ENCODE data around the gene SLC2A13. TPM values are rescaled to one million over a fixed set of nuclear protein-coding genes. Genes with fewer than 3 reads are reported as not detected.
"Not testable (repeated sequence)": the region's sequence is repeated elsewhere in the genome, so short reads cannot be mapped to it uniquely, and the experiment has no call there.

The SLC2A13 gene
- total RNA-seq, 1 experiment from 2014 or later, result 7.0 TPM

DNA sequence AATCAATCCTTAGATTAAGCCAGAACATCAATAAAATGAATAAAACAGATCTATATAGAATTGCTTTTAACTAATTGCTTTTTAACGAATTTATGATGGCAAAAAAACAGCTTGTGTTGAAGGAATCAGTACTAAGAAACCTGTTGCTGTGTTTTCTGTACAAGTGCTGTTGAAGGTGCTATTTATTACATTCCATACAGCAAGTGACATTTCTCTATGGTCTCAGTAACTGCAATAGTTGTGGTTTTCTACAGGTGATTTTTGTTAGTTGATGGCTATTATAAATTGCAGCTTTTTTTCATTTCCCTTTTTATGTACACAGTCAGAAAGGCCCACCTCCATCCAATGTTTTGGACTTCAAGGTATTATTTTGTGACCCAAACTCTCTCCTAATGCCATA, 56.6 kb downstream of the SLC2A13 start:
- Histone ChIP-seq H2AFZ (ENCODE audit: low read length) (no peak overlapping the region), H2AK5ac (ENCODE audit: insufficient read length, low read length) (no peak overlapping the region), H2BK5ac (ENCODE audit: insufficient read length, low read length) (no peak overlapping the region), H4K5ac (ENCODE audit: insufficient read length, low read depth, low read length) (no peak overlapping the region), H3K18ac (ENCODE audit: insufficient read length, low read depth, low read length) (no peak overlapping the region), H2BK20ac (ENCODE audit: low read depth, low read length, poor library complexity, severe bottlenecking) (no peak overlapping the region), H2BK120ac (ENCODE audit: low read depth, low read length, poor library complexity, severe bottlenecking) (no peak overlapping the region), H3K23ac (ENCODE audit: insufficient read length, low read depth, low read length) (no peak overlapping the region), H3K79me2 (ENCODE audit: insufficient read depth, low read length) (no peaks in the 10 kb centered on the region), H2BK12ac (ENCODE audit: insufficient read length, low read depth, low read length) (no peak overlapping the region), H3K4me2 (ENCODE audit: insufficient read depth, insufficient read length, low read length) (no peak overlapping the region), H3K4me1 (ENCODE audit: insufficient read depth, low read length) (no peaks in the 10 kb centered on the region; the same call in 1 of the 2 replicates), H3K79me1 (ENCODE audit: insufficient read depth, low read depth, low read length, poor library complexity, severe bottlenecking) (no peaks in the 10 kb centered on the region), H3T11ph (ENCODE audit: low read length) (no peak overlapping the region), H4K91ac (ENCODE audit: insufficient read length, low read depth, low read length) (no peak overlapping the region), H3K27me3 (ENCODE audit: insufficient read depth, low read length) (no peaks in the 10 kb centered on the region), H3K9ac (ENCODE audit: extremely low read depth, insufficient read length, low read length) (no peak overlapping the region), H4K20me1 (ENCODE audit: control insufficient read depth, insufficient read depth, insufficient read length) (no peaks in the 10 kb centered on the region), H4K8ac (replicated peaks; ENCODE audit: insufficient read length, low read depth, low read length) (no peak overlapping the region), H3K4ac (ENCODE audit: low read depth, low read length) (no peak overlapping the region), H3K56ac (ENCODE audit: insufficient read length, low read depth, low read length) (no peak overlapping the region), H2BK15ac (ENCODE audit: low read depth, low read length) (no peak overlapping the region), H3K23me2 (ENCODE audit: insufficient read length, low read depth, low read length, poor library complexity, severe bottlenecking) (no peaks in the 10 kb centered on the region), H3K9me3 (ENCODE audit: control insufficient read depth, low read depth, low read length) (no peaks in the 10 kb centered on the region), H3K27ac (ENCODE audit: insufficient read length, low read depth, low read length) (no peak overlapping the region), H3K14ac (ENCODE audit: insufficient read depth, low read length) (no peak overlapping the region)
- H3K4me3 Mint-ChIP-seq, result no peak overlapping the region
- H3K9me3 Mint-ChIP-seq, result no peaks in the 10 kb centered on the region
- no peak for DNase-seq
- H3K27me3 Mint-ChIP-seq (ENCODE audit: low read depth), result no peaks in the 10 kb centered on the region
- no peaks in the 10 kb centered on the region for H3K36me3 Mint-ChIP-seq (ENCODE audit: insufficient read depth in 1 of 3, low read depth in 3 of 3)
- H3K4me1 Mint-ChIP-seq, result no peaks in the 10 kb centered on the region
- TF ChIP-seq, protein P1, sequence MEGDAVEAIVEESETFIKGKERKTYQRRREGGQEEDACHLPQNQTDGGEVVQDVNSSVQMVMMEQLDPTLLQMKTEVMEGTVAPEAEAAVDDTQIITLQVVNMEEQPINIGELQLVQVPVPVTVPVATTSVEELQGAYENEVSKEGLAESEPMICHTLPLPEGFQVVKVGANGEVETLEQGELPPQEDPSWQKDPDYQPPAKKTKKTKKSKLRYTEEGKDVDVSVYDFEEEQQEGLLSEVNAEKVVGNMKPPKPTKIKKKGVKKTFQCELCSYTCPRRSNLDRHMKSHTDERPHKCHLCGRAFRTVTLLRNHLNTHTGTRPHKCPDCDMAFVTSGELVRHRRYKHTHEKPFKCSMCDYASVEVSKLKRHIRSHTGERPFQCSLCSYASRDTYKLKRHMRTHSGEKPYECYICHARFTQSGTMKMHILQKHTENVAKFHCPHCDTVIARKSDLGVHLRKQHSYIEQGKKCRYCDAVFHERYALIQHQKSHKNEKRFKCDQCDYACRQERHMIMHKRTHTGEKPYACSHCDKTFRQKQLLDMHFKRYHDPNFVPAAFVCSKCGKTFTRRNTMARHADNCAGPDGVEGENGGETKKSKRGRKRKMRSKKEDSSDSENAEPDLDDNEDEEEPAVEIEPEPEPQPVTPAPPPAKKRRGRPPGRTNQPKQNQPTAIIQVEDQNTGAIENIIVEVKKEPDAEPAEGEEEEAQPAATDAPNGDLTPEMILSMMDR (conservative IDR thresholded peaks at IDR 0.05), result no peak
- no CpG with 5 or more reads among the region's 1 CpG for WGBS (ENCODE audit: extremely low coverage, insufficient read length, low lambda C conversion rate)
- H3K27ac Mint-ChIP-seq, result no peak overlapping the region

DNA sequence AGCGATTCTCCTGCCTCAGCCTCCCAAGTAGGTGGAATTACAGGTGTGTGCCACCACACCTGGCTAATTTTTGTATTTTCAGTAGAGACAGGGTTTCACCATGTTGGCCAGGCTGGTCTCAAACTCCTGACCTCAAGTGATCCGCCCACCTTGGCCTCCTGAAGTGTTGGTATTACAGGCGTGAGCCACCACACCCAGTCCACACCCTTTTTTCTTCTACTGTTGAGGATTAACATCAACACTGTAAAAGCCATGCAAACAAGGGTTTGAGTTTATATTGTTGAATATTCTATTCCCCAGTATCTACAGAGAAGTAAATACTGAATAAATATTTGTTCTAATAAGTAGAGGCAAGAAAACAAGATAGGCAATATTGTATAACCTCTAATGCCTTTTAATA, 58.9 kb downstream of the SLC2A13 start:
- H3K23ac ChIP-seq (ENCODE audit: insufficient read length, low read depth, low read length); H3K4me1 ChIP-seq (ENCODE audit: insufficient read depth, low read length); H2BK5ac ChIP-seq (ENCODE audit: insufficient read length, low read length); H4K5ac ChIP-seq (ENCODE audit: insufficient read length, low read depth, low read length); H3K27me3 Mint-ChIP-seq (ENCODE audit: low read depth); H3K4me2 ChIP-seq (ENCODE audit: insufficient read depth, insufficient read length, low read length); H2BK12ac ChIP-seq (ENCODE audit: insufficient read length, low read depth, low read length); H3K14ac ChIP-seq (ENCODE audit: insufficient read depth, low read length); H3T11ph ChIP-seq (ENCODE audit: low read length); H3K9me3 Mint-ChIP-seq; H2AK5ac ChIP-seq (ENCODE audit: insufficient read length, low read length); H3K79me1 ChIP-seq (ENCODE audit: insufficient read depth, low read depth, low read length, poor library complexity, severe bottlenecking); H3K36me3 Mint-ChIP-seq (ENCODE audit: insufficient read depth in 1 of 3, low read depth in 3 of 3); H3K4ac ChIP-seq (ENCODE audit: low read depth, low read length); H3K27ac ChIP-seq (ENCODE audit: insufficient read length, low read depth, low read length); H3K27me3 ChIP-seq (ENCODE audit: insufficient read depth, low read length); DNase-seq; H3K4me1 Mint-ChIP-seq; H3K4me3 Mint-ChIP-seq; H3K79me2 ChIP-seq (ENCODE audit: insufficient read depth, low read length); H3K23me2 ChIP-seq (ENCODE audit: insufficient read length, low read depth, low read length, poor library complexity, severe bottlenecking); H2AFZ ChIP-seq (ENCODE audit: low read length); H3K18ac ChIP-seq (ENCODE audit: insufficient read length, low read depth, low read length); H3K27ac Mint-ChIP-seq; H3K56ac ChIP-seq (ENCODE audit: insufficient read length, low read depth, low read length); H3K9me3 ChIP-seq (ENCODE audit: control insufficient read depth, low read depth, low read length); H3K9ac ChIP-seq (ENCODE audit: extremely low read depth, insufficient read length, low read length); H4K8ac ChIP-seq (replicated peaks; ENCODE audit: insufficient read length, low read depth, low read length); H2BK120ac ChIP-seq (ENCODE audit: low read depth, low read length, poor library complexity, severe bottlenecking); H2BK20ac ChIP-seq (ENCODE audit: low read depth, low read length, poor library complexity, severe bottlenecking); H4K20me1 ChIP-seq (ENCODE audit: control insufficient read depth, insufficient read depth, insufficient read length); H4K91ac ChIP-seq (ENCODE audit: insufficient read length, low read depth, low read length); H2BK15ac ChIP-seq (ENCODE audit: low read depth, low read length): not testable (repeated sequence)
- no CpG with 5 or more reads among the region's 3 CpGs for WGBS (ENCODE audit: extremely low coverage, insufficient read length, low lambda C conversion rate)
